Left ventricle myocardium superior (tissue), 1 donor: Measurements from ENCODE around the gene TMEM132C. TPM values are rescaled to one million over a fixed set of nuclear protein-coding genes. Genes with fewer than 3 reads are reported as not detected.

Source experiments
- ATAC-seq: fragments of 200-7000 bp; cut with Tn5 transposase; one replicate; pipeline ENCODE4 v1.9.1; 2020; ENCODE audit warnings: mild to moderate bottlenecking, moderate library complexity
- DNase-seq: peaks from one replicate; pipeline ENCODE4 v3.0.0-alpha.2; 2020
- intact Hi-C: fragments of 100-400 bp; cut with micrococcal nuclease; formaldehyde crosslinking; loops from one replicate; pipeline ENCODE4 v1.11.0; 2022
- total RNA-seq: library from RNA; stranded (reverse); fragmentation: NEBNext Ultra II Directional; extraction: Animal tissue kit (Norgen Biotek cat#: 25700); gene quantifications from one replicate; pipeline ENCODE4 v1.2.1, GENCODE V29; 2021
- donor health status: DM: no; HTN: yes; CAD: no; lungs with severe emphysema.

The TMEM132C gene
- total RNA-seq, 1 donor from 2014 or later, result 1.0 TPM

GRCh38 chr12:128621304-128621703, 354.3 kb downstream of the TMEM132C start:
- ATAC-seq (no peak), DNase-seq (no peak)
- intact Hi-C loops, result no loop called here

GRCh38 chr12:128623748-128624147, 356.8 kb downstream of the TMEM132C start:
- no peak for ATAC-seq
- intact Hi-C loops, result no loop called here
- DNase-seq, result no peak

- intact Hi-C loops, result no loop called here
- DNase-seq, result no peak
- ATAC-seq, result no peak
Observed at GRCh38 chr12:128626808-128627320, 359.9 kb downstream of the TMEM132C start.

GRCh38 chr12:128627659-128628058, 360.7 kb downstream of the TMEM132C start:
- intact Hi-C loops, result no loop called here
- no peak for ATAC-seq
- DNase-seq, result no peak

- ATAC-seq (no peak), DNase-seq (no peak)
- intact Hi-C loops, result no loop called here
Observed at GRCh38 chr12:128629979-128630378, 363.0 kb downstream of the TMEM132C start.

GRCh38 chr12:128637642-128638606, 371.0 kb downstream of the TMEM132C start:
- DNase-seq, result no peak
- no peak for ATAC-seq
- intact Hi-C loops, result no loop called here

GRCh38 chr12:128639089-128639488, 372.1 kb downstream of the TMEM132C start:
- ATAC-seq (no peak), DNase-seq (no peak)
- intact Hi-C loops, result no loop called here

GRCh38 chr12:128643155-128643554, 376.2 kb downstream of the TMEM132C start:
- intact Hi-C loops, result no loop called here
- ATAC-seq, result no peak
- no peak for DNase-seq

GRCh38 chr12:128644664-128645296, 377.8 kb downstream of the TMEM132C start:
- ATAC-seq (no peak), DNase-seq (peak; percentile 32)
- intact Hi-C loops, result no loop called here

- intact Hi-C loops, result no loop called here
- no peak for ATAC-seq
- DNase-seq, result no peak
Observed at GRCh38 chr12:128649902-128650301, 382.9 kb downstream of the TMEM132C start.

GRCh38 chr12:128652136-128652751, 385.3 kb downstream of the TMEM132C start:
- intact Hi-C loops, result no loop called here
- no peak for DNase-seq
- no peak for ATAC-seq

GRCh38 chr12:128654468-128654867, 387.5 kb downstream of the TMEM132C start:
- no peak for DNase-seq
- intact Hi-C loops, result no loop called here

GRCh38 chr12:128657378-128657777, 390.4 kb downstream of the TMEM132C start:
- DNase-seq (no peak), ATAC-seq (no peak)
- intact Hi-C loops, result no loop called here

More at GRCh38 chr12:128654468-128654867, 387.5 kb downstream of the TMEM132C start:
- ATAC-seq, result no peak

- intact Hi-C loops, result no loop called here
- DNase-seq (no peak), ATAC-seq (no peak)
Observed at GRCh38 chr12:128660532-128661225, 393.7 kb downstream of the TMEM132C start.

GRCh38 chr12:128661226-128661569, 394.2 kb downstream of the TMEM132C start:
- no peak for DNase-seq
- intact Hi-C loops, result no loop called here
- ATAC-seq, result no peak

- ATAC-seq (no peak), DNase-seq (no peak)
- intact Hi-C loops, result no loop called here
Observed at GRCh38 chr12:128662101-128662500, 395.1 kb downstream of the TMEM132C start.

GRCh38 chr12:128664501-128664900, 397.5 kb downstream of the TMEM132C start:
- ATAC-seq (no peak), DNase-seq (no peak)
- intact Hi-C loops, result no loop called here

GRCh38 chr12:128667193-128667592, 400.2 kb downstream of the TMEM132C start:
- intact Hi-C loops, result no loop called here
- no peak for DNase-seq

GRCh38 chr12:128671528-128672042, 404.6 kb downstream of the TMEM132C start:
- DNase-seq (no peak), ATAC-seq (no peak)
- intact Hi-C loops, result no loop called here

More at GRCh38 chr12:128667193-128667592, 400.2 kb downstream of the TMEM132C start:
- ATAC-seq, result no peak
